Glutamatergic neuron (in vitro differentiated cells): ENCODE measurements around the gene PDAP1. TPM values are rescaled to one million over a fixed set of nuclear protein-coding genes. Genes with fewer than 3 reads are reported as not detected.
"Not testable (repeated sequence)": the region's sequence is repeated elsewhere in the genome, so short reads cannot be mapped to it uniquely, and the experiment has no call there.

Experiments
- DNase-seq: peaks from one replicate; pipeline ENCODE4 v3.0.0; 2022
- H3K27ac Mint-ChIP-seq: one replicate; pipeline ENCODE4 v1.8.0; 2020; ENCODE audit warnings: mild to moderate bottlenecking, mixed read lengths, inconsistent platforms; ENCODE audit not compliant: unreplicated experiment
- H3K27me3 Mint-ChIP-seq: one replicate; pipeline ENCODE4 v1.8.0; 2020; ENCODE audit warnings: mild to moderate bottlenecking, moderate library complexity, mixed read lengths, inconsistent platforms; ENCODE audit not compliant: unreplicated experiment
- H3K36me3 Mint-ChIP-seq: one replicate; pipeline ENCODE4 v1.8.0; 2020; ENCODE audit warnings: mild to moderate bottlenecking, mixed read lengths, inconsistent platforms; ENCODE audit not compliant: unreplicated experiment
- H3K4me1 Mint-ChIP-seq: one replicate; pipeline ENCODE4 v1.8.0; 2020; ENCODE audit warnings: mild to moderate bottlenecking, low read depth, mixed read lengths, inconsistent platforms; ENCODE audit not compliant: unreplicated experiment
- H3K4me3 Mint-ChIP-seq: one replicate; pipeline ENCODE4 v1.8.0; 2020; ENCODE audit warnings: mild to moderate bottlenecking, mixed read lengths, inconsistent platforms; ENCODE audit not compliant: unreplicated experiment
- H3K9me3 Mint-ChIP-seq: one replicate; pipeline ENCODE4 v1.8.0; 2020; ENCODE audit warnings: mild to moderate bottlenecking, moderate library complexity, mixed read lengths, inconsistent platforms; ENCODE audit not compliant: unreplicated experiment
- total RNA-seq: library from RNA; stranded (reverse); fragmentation: NEBNext Ultra II Directional; extraction: Animal tissue kit (Norgen Biotek cat#: 25700); gene quantifications from one replicate; pipeline ENCODE4 v1.2.1, GENCODE V29; 2021; ENCODE audit not compliant: unreplicated experiment
- TF ChIP-seq, protein P1 (sequence below): fragments of 200-600 bp; sonication (generic); IDR thresholded peaks from one replicate; pipeline ENCODE4 v1.5.0; 2021; ENCODE audit not compliant: partially characterized antibody, unreplicated experiment

Gene PDAP1
- total RNA-seq, 1 donor from 2014 or later: 134 TPM

DNA sequence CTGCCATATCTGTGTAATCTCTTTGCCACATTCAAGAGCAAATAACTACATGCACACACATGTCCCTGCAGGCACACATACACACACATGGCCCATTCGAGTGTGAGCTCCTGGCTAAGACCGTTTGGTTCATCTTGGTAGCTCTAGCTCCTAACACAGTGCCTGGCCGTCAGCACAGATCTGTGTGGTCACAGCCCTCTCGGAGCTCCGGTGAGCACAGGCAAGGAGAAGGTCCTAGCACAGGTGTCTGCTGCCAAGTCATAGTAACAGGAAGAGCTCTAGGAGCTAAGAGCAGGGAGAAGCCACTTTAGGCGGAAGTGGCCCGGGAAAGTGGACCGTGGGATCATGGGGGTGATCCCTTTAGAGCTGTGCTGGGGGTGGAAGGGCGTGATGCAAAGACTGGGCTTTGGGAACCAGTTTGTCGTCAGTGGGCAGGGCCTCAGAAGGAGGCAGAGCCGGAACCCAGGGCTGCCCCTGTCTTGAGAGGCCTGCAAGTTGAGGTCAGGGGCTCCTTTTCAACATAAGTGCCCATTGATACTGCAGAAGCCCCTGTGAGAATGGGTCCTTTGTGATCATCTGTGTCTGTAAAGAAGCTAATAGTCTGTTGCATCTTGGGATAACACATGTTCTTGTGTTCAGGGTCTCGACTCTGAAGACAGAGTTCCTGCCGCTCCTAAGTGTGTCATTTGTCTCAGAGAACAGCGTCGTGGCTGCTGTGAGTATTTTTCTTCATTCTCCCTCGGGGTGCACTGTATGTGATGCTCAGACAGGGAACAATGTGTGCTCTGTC is 50.5 kb downstream of the PDAP1 start:
- TF ChIP-seq, protein P1, sequence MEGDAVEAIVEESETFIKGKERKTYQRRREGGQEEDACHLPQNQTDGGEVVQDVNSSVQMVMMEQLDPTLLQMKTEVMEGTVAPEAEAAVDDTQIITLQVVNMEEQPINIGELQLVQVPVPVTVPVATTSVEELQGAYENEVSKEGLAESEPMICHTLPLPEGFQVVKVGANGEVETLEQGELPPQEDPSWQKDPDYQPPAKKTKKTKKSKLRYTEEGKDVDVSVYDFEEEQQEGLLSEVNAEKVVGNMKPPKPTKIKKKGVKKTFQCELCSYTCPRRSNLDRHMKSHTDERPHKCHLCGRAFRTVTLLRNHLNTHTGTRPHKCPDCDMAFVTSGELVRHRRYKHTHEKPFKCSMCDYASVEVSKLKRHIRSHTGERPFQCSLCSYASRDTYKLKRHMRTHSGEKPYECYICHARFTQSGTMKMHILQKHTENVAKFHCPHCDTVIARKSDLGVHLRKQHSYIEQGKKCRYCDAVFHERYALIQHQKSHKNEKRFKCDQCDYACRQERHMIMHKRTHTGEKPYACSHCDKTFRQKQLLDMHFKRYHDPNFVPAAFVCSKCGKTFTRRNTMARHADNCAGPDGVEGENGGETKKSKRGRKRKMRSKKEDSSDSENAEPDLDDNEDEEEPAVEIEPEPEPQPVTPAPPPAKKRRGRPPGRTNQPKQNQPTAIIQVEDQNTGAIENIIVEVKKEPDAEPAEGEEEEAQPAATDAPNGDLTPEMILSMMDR: no peak
- Mint-ChIP-seq H3K4me3 (no peak overlapping the region), H3K4me1 (no peaks in the 10 kb centered on the region), H3K27me3 (no peaks in the 10 kb centered on the region), H3K36me3 (peaks cover 6% of the 10 kb centered on the region), H3K9me3 (peaks cover 1% of the 10 kb centered on the region), H3K27ac (no peak overlapping the region)
- DNase-seq: no peak

DNA sequence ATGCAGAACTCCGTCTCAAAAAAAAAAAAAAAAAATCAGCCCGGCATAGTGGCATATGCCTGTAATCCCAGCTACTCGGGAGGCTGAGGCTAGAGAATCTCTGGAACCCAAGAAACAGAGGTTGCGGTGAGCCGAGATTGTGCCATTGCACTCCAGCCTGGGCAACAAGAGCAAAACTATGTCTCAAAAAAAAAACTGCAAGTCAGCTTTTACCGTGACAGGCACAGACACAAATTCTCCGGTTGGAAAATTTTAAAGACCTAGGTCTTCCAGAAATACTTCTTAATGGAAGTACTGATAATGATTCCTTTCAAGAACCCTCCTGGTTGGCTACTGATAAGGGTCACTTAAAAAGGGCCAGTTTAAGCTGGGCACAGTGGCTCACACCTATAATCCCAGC is 53.3 kb downstream of the PDAP1 start:
- peaks cover 6% of the 10 kb centered on the region for H3K36me3 Mint-ChIP-seq
- TF ChIP-seq, protein P1: no peak
- H3K4me1 Mint-ChIP-seq: no peaks in the 10 kb centered on the region
- no peaks in the 10 kb centered on the region for H3K9me3 Mint-ChIP-seq
- no peak overlapping the region for H3K4me3 Mint-ChIP-seq
- no peak overlapping the region for H3K27ac Mint-ChIP-seq
- no peak for DNase-seq
- no peaks in the 10 kb centered on the region for H3K27me3 Mint-ChIP-seq

DNA sequence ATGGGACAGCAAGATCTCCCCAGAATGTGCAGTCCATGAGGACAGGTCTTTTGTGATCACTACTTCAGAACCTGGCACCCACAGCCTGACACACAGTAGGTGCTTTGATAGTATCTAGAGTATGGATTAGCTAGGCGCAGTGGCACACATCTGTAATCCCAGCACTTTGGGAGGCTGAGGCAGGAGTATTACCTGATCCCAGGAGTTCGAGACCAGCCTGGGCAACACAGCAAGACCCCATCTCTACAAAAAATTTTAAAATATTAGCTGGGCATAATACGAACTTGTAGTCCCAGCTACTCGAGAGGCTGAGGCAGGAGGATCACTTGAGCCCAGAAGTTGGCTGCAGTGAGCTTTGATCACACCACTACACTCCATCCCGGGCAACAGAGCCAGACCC is 56.1 kb downstream of the PDAP1 start:
- no peaks in the 10 kb centered on the region for H3K9me3 Mint-ChIP-seq
- no peaks in the 10 kb centered on the region for H3K27me3 Mint-ChIP-seq
- DNase-seq: no peak
- TF ChIP-seq, protein P1: no peak
- H3K27ac Mint-ChIP-seq: no peak overlapping the region
- no peaks in the 10 kb centered on the region for H3K36me3 Mint-ChIP-seq
- no peak overlapping the region for H3K4me3 Mint-ChIP-seq
- no peaks in the 10 kb centered on the region for H3K4me1 Mint-ChIP-seq

DNA sequence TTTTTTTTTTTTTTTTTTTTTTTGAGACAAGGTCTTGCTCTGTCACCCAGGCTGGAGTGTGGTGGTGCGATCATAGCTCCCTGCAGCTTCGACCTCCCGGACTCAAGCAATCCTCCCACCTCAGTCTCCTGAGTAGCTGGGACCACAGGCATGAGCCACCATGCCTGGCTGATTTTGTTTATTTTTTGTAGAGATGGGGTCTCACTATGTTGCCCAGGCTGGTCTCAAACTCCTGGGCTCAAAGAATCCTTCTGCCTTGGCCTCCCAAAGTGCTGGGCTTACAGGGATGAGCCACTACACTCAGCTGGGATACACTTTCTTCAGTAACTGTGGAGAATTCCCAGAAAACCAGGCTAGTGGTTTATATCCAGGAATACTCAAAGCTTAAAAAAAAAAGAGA is 57.8 kb downstream of the PDAP1 start:
- not testable (repeated sequence) for H3K36me3 Mint-ChIP-seq, H3K27ac Mint-ChIP-seq, H3K4me1 Mint-ChIP-seq, H3K27me3 Mint-ChIP-seq, H3K9me3 Mint-ChIP-seq, DNase-seq, H3K4me3 Mint-ChIP-seq

Other genes starting within 250 kb of the PDAP1 start
- not detected for gene KPNA7, start 200.5 kb downstream of the PDAP1 start, total RNA-seq
- not detected for gene MYH16, start 135.8 kb downstream of the PDAP1 start, total RNA-seq
- 173 TPM for gene ARPC1A, start 82.7 kb downstream of the PDAP1 start, total RNA-seq
- 9.5 TPM for gene ARPC1B, start 33.9 kb downstream of the PDAP1 start, total RNA-seq
- 73.9 TPM for gene BUD31, start 372 bp upstream of the PDAP1 start, total RNA-seq
- 5.5 TPM for gene PTCD1, start 30.2 kb upstream of the PDAP1 start, total RNA-seq
- 106 TPM for gene CPSF4, start 30.3 kb upstream of the PDAP1 start, total RNA-seq
- gene ATP5MF, start 57.6 kb upstream of the PDAP1 start, total RNA-seq: 291 TPM
- gene ZNF789, start 64.3 kb upstream of the PDAP1 start, total RNA-seq: 19.5 TPM
- gene ZNF394, start 91.7 kb upstream of the PDAP1 start, total RNA-seq: 19.9 TPM
- gene ZKSCAN5, start 96.1 kb upstream of the PDAP1 start, total RNA-seq: 18.7 TPM
- gene FAM200A, start 143.5 kb upstream of the PDAP1 start, total RNA-seq: 8.1 TPM
- 74.0 TPM for gene ZNF655, start 150.0 kb upstream of the PDAP1 start, total RNA-seq
- gene TMEM225B, start 189.7 kb upstream of the PDAP1 start, total RNA-seq: 0.66 TPM
- 26.6 TPM for gene ZSCAN25, start 208.3 kb upstream of the PDAP1 start, total RNA-seq